HUES48 (cell line): Measurements from ENCODE around the gene OAS1.

ENCODE experiments used
- H3K27ac ChIP-seq: one replicate; pipeline ENCODE4 v1.7.0; 2013; ENCODE audit warnings: low read depth, low read length, inconsistent platforms
- H3K27me3 ChIP-seq: 2 replicates; pipeline ENCODE4 v1.6.1; 2013; ENCODE audit warnings: mild to moderate bottlenecking, low read length; ENCODE audit not compliant: control insufficient read depth, insufficient read depth
- H3K36me3 ChIP-seq: 2 replicates; pipeline ENCODE4 v1.6.1; 2013; ENCODE audit warnings: low read length; ENCODE audit not compliant: control insufficient read depth, insufficient read depth
- H3K4me1 ChIP-seq: 2 replicates; pipeline ENCODE4 v1.6.1; 2013; ENCODE audit warnings: mild to moderate bottlenecking, low read length; ENCODE audit not compliant: control insufficient read depth, insufficient read depth
- H3K4me3 ChIP-seq: 2 replicates; pipeline ENCODE4 v1.5.1; 2013; ENCODE audit warnings: mild to moderate bottlenecking, low read depth, low read length
- H3K9ac ChIP-seq: 2 replicates; pipeline ENCODE4 v1.6.1; 2013; ENCODE audit warnings: mild to moderate bottlenecking, low read depth, low read length, moderate library complexity
- H3K9me3 ChIP-seq: 2 replicates; pipeline ENCODE4 v1.6.1; 2013; ENCODE audit warnings: low read length; ENCODE audit not compliant: control insufficient read depth, insufficient read depth

Gene OAS1

DNA sequence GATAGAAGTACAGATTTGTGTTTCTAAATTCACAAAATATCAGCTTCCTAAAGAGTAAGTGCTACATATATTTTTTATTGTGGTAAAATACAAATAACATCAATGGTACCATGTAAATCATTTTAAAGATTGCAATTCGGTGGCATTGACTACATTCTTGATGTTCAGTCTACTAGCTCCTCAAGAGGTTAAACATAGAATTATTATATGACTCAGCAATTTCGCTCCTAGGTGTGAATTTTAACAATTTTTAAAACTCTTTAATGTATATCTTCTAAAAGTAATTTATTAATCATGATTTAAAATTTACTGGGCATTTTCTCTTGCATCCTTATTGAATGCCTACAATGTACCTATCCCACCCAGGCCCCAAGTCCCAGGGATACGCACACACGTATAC is 29.8 kb upstream of the OAS1 start:
- H3K9ac ChIP-seq = no peak overlapping the region
- no peaks in the 10 kb centered on the region for H3K36me3 ChIP-seq
- no peaks in the 10 kb centered on the region for H3K27me3 ChIP-seq
- no peak overlapping the region for H3K27ac ChIP-seq
- H3K9me3 ChIP-seq = no peaks in the 10 kb centered on the region
- no peak overlapping the region for H3K4me3 ChIP-seq
- H3K4me1 ChIP-seq = no peaks in the 10 kb centered on the region

DNA sequence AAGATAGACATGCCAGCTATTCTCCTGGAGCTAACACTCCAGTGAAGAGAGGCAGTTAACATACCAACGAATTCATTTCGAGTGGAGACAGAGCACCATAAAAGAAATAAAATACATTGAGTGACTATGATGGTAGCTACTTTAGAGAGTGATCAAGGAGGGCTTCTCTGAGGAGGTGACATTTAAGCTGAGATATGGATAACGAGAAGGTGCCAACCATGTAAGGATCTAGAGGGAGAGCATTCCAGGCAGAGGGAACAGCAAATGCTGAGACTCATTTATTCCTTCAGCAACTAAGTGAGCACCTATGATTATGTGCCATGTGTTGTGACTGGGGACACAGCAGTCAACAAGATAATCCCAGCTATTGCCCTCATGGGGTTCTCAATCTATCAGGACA is 28.3 kb upstream of the OAS1 start:
- Histone ChIP-seq H3K9me3 (no peaks in the 10 kb centered on the region), H3K27ac (no peak overlapping the region), H3K27me3 (no peaks in the 10 kb centered on the region), H3K4me1 (no peaks in the 10 kb centered on the region), H3K4me3 (no peak overlapping the region), H3K9ac (no peak overlapping the region), H3K36me3 (no peaks in the 10 kb centered on the region)

DNA sequence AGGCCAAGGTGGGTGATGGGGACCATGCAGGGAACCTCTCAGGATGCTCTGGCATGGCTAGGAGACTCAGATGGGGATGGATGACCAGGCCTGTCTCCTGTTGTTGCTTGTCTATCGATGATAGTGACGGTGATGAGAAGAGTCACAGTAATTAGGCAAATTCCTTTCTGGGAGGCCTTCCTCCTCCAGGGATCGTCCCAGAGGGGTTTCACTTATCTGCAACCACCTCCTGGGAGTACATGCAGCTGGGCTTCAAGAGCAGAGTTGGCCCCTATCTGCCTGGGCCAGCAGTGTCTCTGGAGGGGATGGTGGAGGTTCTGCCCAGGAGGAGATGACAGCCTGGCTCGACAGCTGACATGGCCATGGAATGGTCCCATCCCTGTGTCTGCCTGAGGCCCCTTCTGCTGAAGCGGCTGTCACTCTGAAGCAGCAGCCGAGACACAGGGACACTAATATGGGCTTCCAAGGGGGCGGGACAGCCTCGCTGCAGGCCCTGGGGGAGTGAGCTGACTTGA is 27.5 kb upstream of the OAS1 start:
- H3K27ac ChIP-seq = no peak overlapping the region
- no peak overlapping the region for H3K9ac ChIP-seq
- H3K4me3 ChIP-seq = no peak overlapping the region
- H3K9me3 ChIP-seq = no peaks in the 10 kb centered on the region
- H3K27me3 ChIP-seq = no peaks in the 10 kb centered on the region
- H3K36me3 ChIP-seq = no peaks in the 10 kb centered on the region
- H3K4me1 ChIP-seq = no peaks in the 10 kb centered on the region

DNA sequence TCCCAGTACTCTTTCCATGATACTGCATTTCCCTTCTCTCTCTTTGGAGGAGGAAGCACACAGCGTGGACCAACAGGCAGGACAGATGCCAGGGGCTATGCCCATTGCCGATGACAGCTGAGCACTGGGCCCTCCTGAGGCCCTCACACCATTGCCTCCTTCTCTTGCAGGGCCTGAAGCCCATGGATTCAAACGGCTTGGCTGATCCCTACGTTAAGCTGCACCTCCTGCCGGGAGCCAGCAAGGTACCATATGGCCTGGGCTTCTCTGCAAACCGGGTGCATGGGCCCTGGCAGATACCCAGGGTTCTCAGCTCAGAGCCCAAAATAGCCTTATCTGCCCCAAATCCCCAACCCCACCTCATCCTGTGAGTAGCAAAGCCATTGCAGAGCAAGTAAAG is 25.2 kb upstream of the OAS1 start:
- no peaks in the 10 kb centered on the region for H3K27me3 ChIP-seq
- no peak overlapping the region for H3K4me3 ChIP-seq
- H3K36me3 ChIP-seq = no peaks in the 10 kb centered on the region
- H3K27ac ChIP-seq = no peak overlapping the region
- peaks cover 8% of the 10 kb centered on the region for H3K9me3 ChIP-seq
- no peak overlapping the region for H3K9ac ChIP-seq
- no peaks in the 10 kb centered on the region for H3K4me1 ChIP-seq

DNA sequence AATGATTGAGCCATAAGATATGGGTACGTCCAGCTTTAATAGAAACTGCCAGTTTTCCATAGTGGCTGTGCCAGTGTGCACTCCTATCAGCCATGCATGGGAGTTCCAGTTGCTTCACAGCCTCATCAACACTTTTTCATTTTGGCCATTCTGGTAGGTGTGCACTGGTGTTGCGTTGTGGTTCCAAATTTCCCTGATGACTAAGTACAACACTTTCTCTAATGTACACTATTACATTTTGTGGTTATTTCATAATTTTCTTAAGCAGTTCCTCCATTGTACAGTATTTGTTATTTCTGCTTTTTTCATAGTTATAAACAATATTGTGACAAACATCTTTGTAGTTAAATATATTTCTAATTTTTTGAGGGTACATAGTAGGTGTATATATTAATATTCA is 21.5 kb upstream of the OAS1 start:
- Histone ChIP-seq H3K9me3 (peaks cover 8% of the 10 kb centered on the region), H3K9ac (no peak overlapping the region), H3K27ac (no peak overlapping the region), H3K4me1 (no peaks in the 10 kb centered on the region), H3K36me3 (no peaks in the 10 kb centered on the region), H3K27me3 (no peaks in the 10 kb centered on the region), H3K4me3 (no peak overlapping the region)

DNA sequence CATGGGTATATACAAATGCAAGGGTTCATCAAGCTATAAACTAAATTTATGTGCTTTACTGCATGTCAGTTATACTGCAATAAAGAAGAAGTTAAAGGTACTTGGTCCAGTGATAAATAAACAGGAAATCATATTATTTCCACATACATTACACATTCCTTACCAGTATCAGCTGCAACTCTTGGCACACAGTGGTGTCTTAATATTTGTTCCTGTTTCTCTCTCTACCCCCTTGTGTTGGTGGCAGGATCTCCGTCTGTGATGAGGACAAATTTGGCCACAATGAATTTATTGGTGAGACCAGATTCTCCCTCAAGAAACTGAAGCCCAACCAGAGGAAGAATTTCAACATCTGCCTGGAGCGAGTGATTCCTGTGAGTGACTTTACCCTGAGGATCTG is 19.2 kb upstream of the OAS1 start:
- H3K9me3 ChIP-seq = peaks cover 8% of the 10 kb centered on the region
- H3K9ac ChIP-seq = no peak overlapping the region
- H3K4me3 ChIP-seq = no peak overlapping the region
- no peaks in the 10 kb centered on the region for H3K4me1 ChIP-seq
- H3K27me3 ChIP-seq = no peaks in the 10 kb centered on the region
- no peak overlapping the region for H3K27ac ChIP-seq
- H3K36me3 ChIP-seq = no peaks in the 10 kb centered on the region

DNA sequence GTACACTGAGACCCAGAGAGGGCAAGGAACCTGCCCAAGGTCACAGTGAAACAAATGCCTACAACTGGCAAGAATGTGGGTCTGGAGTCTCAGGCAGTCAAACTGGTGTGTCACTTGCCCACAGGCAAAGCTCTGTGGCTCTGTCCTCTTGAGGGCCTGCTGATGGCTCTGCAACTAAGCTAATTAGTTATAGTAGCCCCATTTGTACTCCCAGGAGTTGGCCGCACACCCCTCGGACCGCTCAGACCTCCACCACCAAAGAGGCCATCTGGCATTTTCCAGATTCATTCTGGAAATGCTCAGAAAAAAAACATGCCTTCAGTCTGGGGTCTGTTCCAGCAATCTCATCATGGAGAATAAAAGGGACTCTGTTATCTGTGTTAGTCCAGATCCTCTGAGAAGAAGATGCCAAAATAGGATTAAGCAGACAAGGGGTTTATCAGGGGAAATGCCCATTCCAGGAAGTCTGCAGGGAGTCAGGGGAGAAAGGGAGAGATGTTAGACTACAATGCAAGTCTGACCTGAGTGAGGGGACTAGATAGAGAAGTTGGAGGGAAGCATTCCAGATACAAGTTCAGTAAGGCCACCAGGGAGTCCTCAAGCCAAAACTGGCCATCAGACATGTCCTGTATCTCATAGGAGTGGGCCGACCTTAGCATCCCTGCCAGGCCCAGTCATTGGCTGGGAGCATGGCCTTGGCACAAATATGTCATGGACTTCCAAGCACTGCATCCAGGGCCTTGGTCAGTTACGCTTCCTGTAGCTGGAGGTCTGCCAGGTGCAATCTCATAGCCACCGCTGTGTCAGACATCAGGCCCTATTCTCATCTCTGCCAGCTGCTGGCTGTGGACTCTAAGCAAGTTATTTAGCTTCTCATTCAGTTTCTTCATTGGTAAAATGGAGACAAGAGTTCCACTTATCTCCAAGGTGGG is 15.4 kb upstream of the OAS1 start:
- Histone ChIP-seq H3K4me1 (no peaks in the 10 kb centered on the region), H3K4me3 (no peak overlapping the region), H3K9ac (no peak overlapping the region), H3K36me3 (no peaks in the 10 kb centered on the region), H3K27ac (no peak overlapping the region), H3K27me3 (no peaks in the 10 kb centered on the region), H3K9me3 (no peaks in the 10 kb centered on the region)

DNA sequence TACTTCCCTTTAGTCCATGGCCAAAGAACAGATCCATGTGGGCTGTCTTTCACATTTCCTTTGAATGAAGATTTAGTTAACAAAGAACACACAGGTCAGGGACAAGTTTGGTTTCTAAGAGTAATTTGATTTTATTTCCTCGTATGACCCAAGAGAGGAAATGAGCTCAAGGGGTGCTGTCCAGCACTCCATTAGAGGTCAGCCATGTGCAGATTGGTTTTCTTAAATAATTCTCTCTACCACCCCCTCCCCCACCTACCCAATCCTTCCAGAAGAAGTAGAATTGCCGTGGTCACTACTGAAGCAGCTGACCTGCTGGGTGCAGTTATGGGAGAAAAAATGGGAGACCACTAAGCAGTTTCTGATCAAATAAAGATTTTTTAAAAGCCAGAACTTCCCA is 13.9 kb upstream of the OAS1 start:
- H3K36me3 ChIP-seq = no peaks in the 10 kb centered on the region
- H3K9me3 ChIP-seq = no peaks in the 10 kb centered on the region
- H3K4me3 ChIP-seq = no peak overlapping the region
- H3K27me3 ChIP-seq = no peaks in the 10 kb centered on the region
- H3K4me1 ChIP-seq = no peaks in the 10 kb centered on the region
- H3K9ac ChIP-seq = no peak overlapping the region
- H3K27ac ChIP-seq = no peak overlapping the region

DNA sequence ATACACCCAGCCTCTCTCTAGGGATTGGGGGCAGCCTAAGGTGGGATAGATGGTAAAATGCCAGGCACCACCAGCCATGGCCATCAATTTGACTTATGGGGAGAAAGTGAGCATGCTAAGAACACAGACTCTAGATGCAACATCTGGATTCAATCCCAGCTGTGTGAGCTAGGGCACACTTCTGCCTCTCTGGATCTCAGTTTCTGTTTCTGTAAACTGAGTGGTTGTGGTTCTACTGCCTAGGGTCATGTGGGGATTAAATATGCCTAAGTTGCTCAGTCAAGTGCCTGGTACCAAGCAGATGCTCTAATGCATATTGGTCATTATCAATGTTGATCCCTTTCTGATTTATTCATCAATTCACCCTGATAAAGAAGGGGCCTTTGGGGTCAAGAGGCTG is 12.6 kb upstream of the OAS1 start:
- H3K9ac ChIP-seq = no peak overlapping the region
- H3K4me3 ChIP-seq = no peak overlapping the region
- no peaks in the 10 kb centered on the region for H3K36me3 ChIP-seq
- no peaks in the 10 kb centered on the region for H3K9me3 ChIP-seq
- H3K27me3 ChIP-seq = no peaks in the 10 kb centered on the region
- H3K27ac ChIP-seq = no peak overlapping the region
- H3K4me1 ChIP-seq = no peaks in the 10 kb centered on the region

DNA sequence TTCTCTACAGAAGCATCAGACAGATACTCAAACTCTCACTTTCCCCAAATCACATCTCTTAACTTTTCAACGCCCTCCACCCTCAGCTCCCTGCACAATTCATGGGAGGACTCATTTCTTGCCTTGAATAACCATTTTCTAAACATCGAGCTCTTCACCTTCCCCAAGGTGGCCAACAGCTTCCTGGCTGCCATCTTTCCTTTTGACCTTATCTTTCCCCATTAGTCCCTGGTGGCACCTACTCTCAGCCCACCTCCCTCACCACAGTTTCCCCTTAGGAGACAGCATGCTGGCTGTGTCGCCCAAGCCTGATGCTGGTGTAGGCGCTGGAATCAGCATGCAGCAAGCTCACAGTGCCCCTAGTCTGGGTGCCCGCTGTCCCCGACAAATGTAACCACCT is 8.4 kb upstream of the OAS1 start:
- Histone ChIP-seq H3K36me3 (no peaks in the 10 kb centered on the region), H3K9ac (no peak overlapping the region), H3K4me3 (no peak overlapping the region), H3K27ac (no peak overlapping the region), H3K27me3 (no peaks in the 10 kb centered on the region), H3K9me3 (no peaks in the 10 kb centered on the region), H3K4me1 (no peaks in the 10 kb centered on the region)

DNA sequence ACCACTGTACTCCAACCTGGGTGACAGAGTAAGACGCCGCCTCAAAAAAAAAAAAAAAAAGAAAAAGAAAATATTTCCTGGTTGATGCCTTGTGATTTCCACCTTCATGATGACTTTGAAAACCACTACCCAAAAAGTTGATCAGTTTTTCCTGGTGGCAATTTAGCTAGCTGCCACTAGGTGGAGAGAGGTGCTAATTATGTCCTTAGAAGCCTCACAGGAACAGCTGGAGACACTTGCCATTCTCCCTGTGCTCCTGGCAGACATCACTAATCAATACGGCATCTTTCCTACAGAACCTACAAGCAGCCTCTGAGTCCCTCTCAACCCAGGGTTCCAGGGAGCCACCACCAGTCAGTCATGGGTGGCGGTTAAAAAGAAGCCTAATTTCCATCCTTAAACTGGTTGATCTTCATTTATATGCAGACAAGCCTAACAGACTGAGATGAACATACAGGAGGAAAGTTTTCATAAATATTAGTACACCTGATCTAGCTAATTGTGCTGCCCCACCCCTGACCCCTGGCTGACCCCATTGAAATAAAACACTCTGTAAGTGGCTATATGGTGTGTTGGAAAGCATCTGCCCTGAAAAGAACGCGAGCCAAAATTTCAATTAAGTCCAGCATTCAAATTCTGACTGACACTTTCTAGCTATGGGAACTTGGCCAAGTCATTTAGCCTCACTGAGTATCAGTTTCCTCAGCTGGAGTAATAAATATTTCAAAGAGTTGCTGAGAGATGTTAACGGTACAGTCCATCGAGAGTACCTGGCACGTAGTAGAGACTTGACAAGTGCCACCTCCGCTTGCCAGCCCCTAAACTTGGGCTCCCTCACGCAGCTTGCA is 6.2 kb upstream of the OAS1 start:
- Histone ChIP-seq H3K4me3 (no peak overlapping the region), H3K4me1 (no peaks in the 10 kb centered on the region), H3K9ac (no peak overlapping the region), H3K27ac (no peak overlapping the region), H3K27me3 (no peaks in the 10 kb centered on the region), H3K9me3 (no peaks in the 10 kb centered on the region; the same call in 1 of the 2 replicates), H3K36me3 (no peaks in the 10 kb centered on the region)
